Esophagus squamous epithelium (tissue), 4 donors: ENCODE measurements around the gene CADPS.

ENCODE experiments used
- POLR2A ChIP-seq, 4 donors: fragments of 450-650 bp; IDR thresholded peaks; one replicate each; pipeline ENCODE4 v1.6.1; 2017; ENCODE audit warnings: antibody characterized with exemption in 4 of 4, mild to moderate bottlenecking in 4 of 4, moderate library complexity in 3 of 4
- TF ChIP-seq, protein P1 (sequence below), 6 experiments: fragments of 450-650 bp in 4 of 6; fragments of 200-600 bp in 2 of 6; sonication (generic) in 2 of 6; IDR thresholded peaks; one replicate each; pipeline ENCODE4 v1.5.1; 2016 to 2019; ENCODE audit warnings: antibody characterized with exemption in 6 of 6, mild to moderate bottlenecking in 4 of 6, moderate library complexity in 4 of 6

- TF ChIP-seq POLR2A (IDR thresholded peaks at IDR 0.05), result no peak
- TF ChIP-seq, protein P1, sequence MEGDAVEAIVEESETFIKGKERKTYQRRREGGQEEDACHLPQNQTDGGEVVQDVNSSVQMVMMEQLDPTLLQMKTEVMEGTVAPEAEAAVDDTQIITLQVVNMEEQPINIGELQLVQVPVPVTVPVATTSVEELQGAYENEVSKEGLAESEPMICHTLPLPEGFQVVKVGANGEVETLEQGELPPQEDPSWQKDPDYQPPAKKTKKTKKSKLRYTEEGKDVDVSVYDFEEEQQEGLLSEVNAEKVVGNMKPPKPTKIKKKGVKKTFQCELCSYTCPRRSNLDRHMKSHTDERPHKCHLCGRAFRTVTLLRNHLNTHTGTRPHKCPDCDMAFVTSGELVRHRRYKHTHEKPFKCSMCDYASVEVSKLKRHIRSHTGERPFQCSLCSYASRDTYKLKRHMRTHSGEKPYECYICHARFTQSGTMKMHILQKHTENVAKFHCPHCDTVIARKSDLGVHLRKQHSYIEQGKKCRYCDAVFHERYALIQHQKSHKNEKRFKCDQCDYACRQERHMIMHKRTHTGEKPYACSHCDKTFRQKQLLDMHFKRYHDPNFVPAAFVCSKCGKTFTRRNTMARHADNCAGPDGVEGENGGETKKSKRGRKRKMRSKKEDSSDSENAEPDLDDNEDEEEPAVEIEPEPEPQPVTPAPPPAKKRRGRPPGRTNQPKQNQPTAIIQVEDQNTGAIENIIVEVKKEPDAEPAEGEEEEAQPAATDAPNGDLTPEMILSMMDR (IDR thresholded peaks at IDR 0.05), result no peak
Measured at GRCh38 chr3:62761711-62762110, 113.5 kb downstream of the CADPS start.
